ENCODE measurements around the gene COX6B2. TPM values are rescaled to one million over a fixed set of nuclear protein-coding genes. Genes with fewer than 3 reads are reported as not detected.

The COX6B2 gene
- total RNA-seq, 2 donors from 2014 or later, result 10.2 TPM; not detected in 1

DNA sequence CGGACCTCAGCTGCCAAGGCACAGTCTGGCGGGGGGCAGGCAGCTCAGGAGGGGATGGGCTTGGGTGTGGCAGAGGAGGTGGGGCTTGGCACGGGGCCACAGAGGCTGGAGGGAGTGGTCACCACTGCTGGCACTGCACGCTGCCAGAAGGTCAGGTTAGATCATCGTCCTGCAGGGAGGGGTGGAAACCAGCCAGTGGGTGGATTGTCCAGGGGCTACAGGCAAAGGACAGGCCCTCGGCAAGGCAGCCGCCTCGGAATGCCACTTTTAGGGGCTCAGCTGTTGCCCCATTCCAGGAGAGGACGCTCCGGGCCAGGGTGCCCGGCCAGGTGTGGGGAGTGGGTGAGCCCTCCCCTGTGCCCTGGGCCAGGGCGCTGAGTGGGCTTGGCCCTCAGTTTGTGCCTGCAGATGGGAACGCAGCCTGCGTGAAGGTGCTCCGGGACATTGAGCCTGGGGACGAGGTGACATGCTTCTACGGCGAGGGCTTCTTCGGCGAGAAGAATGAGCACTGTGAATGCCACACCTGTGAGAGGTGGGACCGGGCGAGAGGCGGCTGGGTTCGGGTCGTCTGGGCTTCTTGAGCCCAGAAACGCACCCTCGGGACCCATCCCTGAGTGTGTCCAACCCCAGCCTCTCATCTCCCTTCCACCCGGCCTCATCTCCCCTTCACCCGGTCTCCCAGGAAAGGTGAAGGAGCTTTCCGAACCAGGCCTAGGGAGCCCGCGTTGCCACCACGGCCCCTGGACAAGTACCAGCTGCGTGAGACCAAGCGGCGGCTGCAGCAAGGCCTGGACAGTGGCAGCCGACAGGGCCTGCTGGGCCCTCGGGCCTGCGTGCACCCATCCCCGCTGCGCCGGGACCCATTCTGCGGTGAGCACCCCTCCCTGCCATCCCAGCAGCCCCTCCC lies 8.4 kb downstream of the COX6B2 start:
- H3K9me3 ChIP-seq, result no peaks in the 10 kb centered on the region
- WGBS, result 83% methylated on average over 43 of the region's 43 CpGs
- H3K27ac ChIP-seq, result no peak overlapping the region
- H3K4me3 ChIP-seq, result no peak overlapping the region
- no peaks in the 10 kb centered on the region for H3K36me3 ChIP-seq
- intact Hi-C loops (cut with DNase I), result no loop called here
- TF ChIP-seq POLR2AphosphoS5 (IDR thresholded peaks at IDR 0.05) (no peak), CTCF (IDR thresholded peaks at IDR 0.05) (no peak), POLR2A (IDR thresholded peaks at IDR 0.05) (no peak)
- no peak for DNase-seq (ENCODE audit: low spot score)
- no peaks in the 10 kb centered on the region for H3K4me1 ChIP-seq (replicated peaks)
- no peaks in the 10 kb centered on the region for H3K27me3 ChIP-seq (replicated peaks; ENCODE audit: insufficient read depth)

- no peak for DNase-seq (ENCODE audit: low spot score)
- WGBS, result 88% methylated on average over 22 of the region's 22 CpGs
- Histone ChIP-seq H3K27me3 (replicated peaks; ENCODE audit: insufficient read depth) (no peaks in the 10 kb centered on the region), H3K4me3 (no peak overlapping the region), H3K9me3 (no peaks in the 10 kb centered on the region), H3K36me3 (no peaks in the 10 kb centered on the region), H3K27ac (no peak overlapping the region), H3K4me1 (replicated peaks) (peaks cover 1% of the 10 kb centered on the region)
- intact Hi-C loops (cut with DNase I), result no loop called here
- TF ChIP-seq POLR2AphosphoS5 (IDR thresholded peaks at IDR 0.05) (no peak), POLR2A (IDR thresholded peaks at IDR 0.05) (no peak), CTCF (IDR thresholded peaks at IDR 0.05) (no peak)
Measured at GRCh38 chr19:55345101-55345817, 9.3 kb downstream of the COX6B2 start.

GRCh38 chr19:55344444-55344843 lies 10.1 kb downstream of the COX6B2 start:
- no peak for TF ChIP-seq CTCF (IDR thresholded peaks at IDR 0.05)
- Histone ChIP-seq H3K9me3 (no peaks in the 10 kb centered on the region), H3K27ac (no peak overlapping the region), H3K4me3 (no peak overlapping the region), H3K27me3 (replicated peaks; ENCODE audit: insufficient read depth) (no peaks in the 10 kb centered on the region), H3K4me1 (replicated peaks) (peaks cover 3% of the 10 kb centered on the region), H3K36me3 (no peaks in the 10 kb centered on the region)
- intact Hi-C loops (cut with DNase I), result loop anchor here (5.0 kb wide), 2 partner anchors 42 to 43 kb away; partner anchors contain the start of gene RPL28
- no peak for DNase-seq (ENCODE audit: low spot score)
- WGBS, result 27% methylated on average over 8 of the region's 9 CpGs

GRCh38 chr19:55341595-55342531 lies 12.7 kb downstream of the COX6B2 start:
- H3K4me1 ChIP-seq (replicated peaks), result peaks cover 3% of the 10 kb centered on the region
- H3K9me3 ChIP-seq, result no peaks in the 10 kb centered on the region
- H3K27ac ChIP-seq, result no peak overlapping the region
- TF ChIP-seq CTCF (IDR thresholded peaks at IDR 0.05) (no peak), POLR2AphosphoS5 (IDR thresholded peaks at IDR 0.05) (no peak), POLR2A (IDR thresholded peaks at IDR 0.05) (no peak)
- H3K27me3 ChIP-seq (replicated peaks; ENCODE audit: insufficient read depth), result no peaks in the 10 kb centered on the region
- no peak for DNase-seq (ENCODE audit: low spot score)
- no peaks in the 10 kb centered on the region for H3K36me3 ChIP-seq
- intact Hi-C loops (cut with DNase I), result loop anchor here (5.0 kb wide), 2 partner anchors 40 to 45 kb away; partner anchors contain the start of gene RPL28
- no peak overlapping the region for H3K4me3 ChIP-seq
- 81% methylated on average over 48 of the region's 50 CpGs for WGBS

Measured in prostate gland (tissue), 2 donors.